Type B pancreatic cell (in vitro differentiated cells): ENCODE data around the gene AGA. TPM values are rescaled to one million over a fixed set of nuclear protein-coding genes. Genes with fewer than 3 reads are reported as not detected.

Experiments
- DNase-seq: peaks from one replicate; pipeline ENCODE4 v3.0.0; 2021; ENCODE audit warnings: mixed read lengths; ENCODE audit not compliant: unreplicated experiment; ENCODE audit errors: extremely low spot score
- H3K27ac Mint-ChIP-seq: 2 replicates; pipeline ENCODE4 v1.8.0; 2021; ENCODE audit warnings: mild to moderate bottlenecking, mixed read lengths
- H3K27me3 Mint-ChIP-seq: 2 replicates; pipeline ENCODE4 v1.8.0; 2021; ENCODE audit warnings: mixed read lengths
- H3K36me3 Mint-ChIP-seq: 2 replicates; pipeline ENCODE4 v1.8.0; 2021; ENCODE audit warnings: mixed read lengths
- H3K4me1 Mint-ChIP-seq: one replicate; pipeline ENCODE4 v1.8.0; 2021; ENCODE audit warnings: mixed read lengths; ENCODE audit not compliant: unreplicated experiment
- H3K4me3 Mint-ChIP-seq: 2 replicates; pipeline ENCODE4 v1.8.0; 2021; ENCODE audit warnings: mild to moderate bottlenecking, mixed read lengths
- H3K9me3 Mint-ChIP-seq: 2 replicates; pipeline ENCODE4 v1.8.0; 2021; ENCODE audit warnings: mixed read lengths
- CTCF ChIP-seq: fragments of 200-600 bp; sonication (generic); conservative IDR thresholded peaks from 2 replicates; pipeline ENCODE4 v1.5.0; 2021; ENCODE audit warnings: antibody characterized with exemption, mild to moderate bottlenecking
- total RNA-seq: library from RNA; stranded (reverse); gene quantifications from 2 replicates; pipeline ENCODE4 v1.2.1, GENCODE V29; 2021; ENCODE audit warnings: low replicate concordance

AGA gene
- total RNA-seq, 1 donor from 2014 or later = 12.8 TPM

DNA sequence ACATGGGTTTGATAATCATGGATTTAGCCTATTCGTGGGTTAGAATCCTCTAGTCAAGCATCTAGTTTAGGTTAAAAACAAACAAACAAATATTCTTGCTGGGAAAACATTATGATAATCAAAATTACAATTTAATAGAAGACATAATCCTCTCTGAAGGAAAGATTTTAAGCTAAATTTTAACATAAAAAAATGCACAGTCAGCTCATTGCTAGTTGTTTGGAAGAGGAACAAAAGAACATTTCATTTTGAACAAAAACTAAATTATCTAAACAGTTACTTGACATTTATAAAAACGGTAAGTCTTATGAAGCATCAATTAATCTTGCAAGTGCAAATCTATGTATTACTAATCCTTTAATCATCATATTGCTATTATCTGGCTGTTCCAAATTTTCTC is 18.2 kb upstream of the AGA start:
- no peaks in the 10 kb centered on the region for H3K36me3 Mint-ChIP-seq
- DNase-seq = no peak
- H3K27me3 Mint-ChIP-seq = no peaks in the 10 kb centered on the region
- no peak overlapping the region for H3K27ac Mint-ChIP-seq
- no peak for TF ChIP-seq CTCF
- H3K9me3 Mint-ChIP-seq = no peaks in the 10 kb centered on the region
- no peak overlapping the region for H3K4me3 Mint-ChIP-seq
- H3K4me1 Mint-ChIP-seq = no peaks in the 10 kb centered on the region

GRCh38 chr4:177455561-177455970 is 13.3 kb upstream of the AGA start:
- TF ChIP-seq CTCF = no peak
- H3K4me1 Mint-ChIP-seq = no peaks in the 10 kb centered on the region
- no peaks in the 10 kb centered on the region for H3K36me3 Mint-ChIP-seq
- H3K4me3 Mint-ChIP-seq = no peak overlapping the region
- H3K27ac Mint-ChIP-seq = no peak overlapping the region
- H3K9me3 Mint-ChIP-seq = no peaks in the 10 kb centered on the region
- no peak for DNase-seq
- no peaks in the 10 kb centered on the region for H3K27me3 Mint-ChIP-seq

DNA sequence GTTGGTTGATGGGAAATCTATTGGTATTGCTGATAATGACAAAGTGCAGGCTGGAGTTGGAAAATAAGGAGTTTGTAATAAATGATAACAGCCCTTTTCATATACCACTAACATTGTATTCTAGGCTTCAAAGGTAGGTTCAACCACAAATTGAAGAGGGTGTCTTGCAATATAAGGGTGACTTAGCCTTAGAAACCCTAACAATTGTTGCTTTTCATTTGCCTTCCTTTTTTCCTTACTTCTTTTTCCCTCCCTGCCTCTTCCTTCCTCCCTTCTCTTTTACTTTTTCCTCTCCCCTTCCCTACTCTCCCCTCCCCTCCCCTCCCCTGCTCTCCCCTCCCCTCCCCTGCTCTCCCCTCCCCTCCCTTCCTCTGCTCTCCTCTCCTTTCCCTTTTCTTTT is 10.9 kb upstream of the AGA start:
- no peak for DNase-seq
- H3K27me3 Mint-ChIP-seq = no peaks in the 10 kb centered on the region
- H3K27ac Mint-ChIP-seq = no peak overlapping the region
- no peaks in the 10 kb centered on the region for H3K9me3 Mint-ChIP-seq
- no peaks in the 10 kb centered on the region for H3K4me1 Mint-ChIP-seq
- H3K36me3 Mint-ChIP-seq = no peaks in the 10 kb centered on the region
- H3K4me3 Mint-ChIP-seq = no peak overlapping the region
- no peak for TF ChIP-seq CTCF

- no peak for DNase-seq
- Mint-ChIP-seq H3K36me3 (no peaks in the 10 kb centered on the region), H3K27me3 (no peaks in the 10 kb centered on the region), H3K27ac (no peak overlapping the region), H3K4me1 (no peaks in the 10 kb centered on the region), H3K9me3 (no peaks in the 10 kb centered on the region), H3K4me3 (no peak overlapping the region)
- no peak for TF ChIP-seq CTCF
Measured at GRCh38 chr4:177451108-177451500, 8.9 kb upstream of the AGA start.

- Mint-ChIP-seq H3K4me3 (no peak overlapping the region), H3K4me1 (no peaks in the 10 kb centered on the region), H3K9me3 (no peaks in the 10 kb centered on the region), H3K27me3 (no peaks in the 10 kb centered on the region), H3K27ac (no peak overlapping the region), H3K36me3 (no peaks in the 10 kb centered on the region)
- no peak for TF ChIP-seq CTCF
- DNase-seq = no peak
Measured at GRCh38 chr4:177450426-177451107, 8.3 kb upstream of the AGA start.

GRCh38 chr4:177448850-177449249 is 6.6 kb upstream of the AGA start:
- Mint-ChIP-seq H3K9me3 (no peaks in the 10 kb centered on the region), H3K27ac (no peak overlapping the region), H3K36me3 (no peaks in the 10 kb centered on the region), H3K27me3 (no peaks in the 10 kb centered on the region), H3K4me1 (no peaks in the 10 kb centered on the region), H3K4me3 (no peak overlapping the region)
- DNase-seq = no peak
- no peak for TF ChIP-seq CTCF
